BE2C (cell line): ENCODE measurements around the gene OLFML1.

Experiments used
- DNase-seq: peaks from one replicate; pipeline ENCODE4 v3.0.0-alpha.2; 2020
- H3K27me3 ChIP-seq: fragments of 250-450 bp; sonication (Bioruptor Pico); 2 replicates; pipeline ENCODE4 v1.5.1; 2020; ENCODE audit warnings: mild to moderate bottlenecking
- H3K36me3 ChIP-seq: fragments of 250-450 bp; sonication (Bioruptor Pico); 2 replicates; pipeline ENCODE4 v1.5.1; 2020; ENCODE audit warnings: mild to moderate bottlenecking
- H3K4me1 ChIP-seq: fragments of 250-450 bp; sonication (Bioruptor Pico); 2 replicates; pipeline ENCODE4 v1.5.1; 2020
- H3K4me3 ChIP-seq: 2 replicates; pipeline ENCODE4 v1.5.1; 2011; ENCODE audit warnings: low read depth, low read length
- H3K9me3 ChIP-seq: fragments of 250-450 bp; sonication (Bioruptor Pico); 2 replicates; pipeline ENCODE4 v1.5.1; 2020
- TF ChIP-seq, protein P1 (sequence below): IDR thresholded peaks from 2 replicates; pipeline ENCODE4 v1.5.1; 2012; ENCODE audit warnings: mild to moderate bottlenecking, low read depth, low read length

OLFML1 gene

DNA sequence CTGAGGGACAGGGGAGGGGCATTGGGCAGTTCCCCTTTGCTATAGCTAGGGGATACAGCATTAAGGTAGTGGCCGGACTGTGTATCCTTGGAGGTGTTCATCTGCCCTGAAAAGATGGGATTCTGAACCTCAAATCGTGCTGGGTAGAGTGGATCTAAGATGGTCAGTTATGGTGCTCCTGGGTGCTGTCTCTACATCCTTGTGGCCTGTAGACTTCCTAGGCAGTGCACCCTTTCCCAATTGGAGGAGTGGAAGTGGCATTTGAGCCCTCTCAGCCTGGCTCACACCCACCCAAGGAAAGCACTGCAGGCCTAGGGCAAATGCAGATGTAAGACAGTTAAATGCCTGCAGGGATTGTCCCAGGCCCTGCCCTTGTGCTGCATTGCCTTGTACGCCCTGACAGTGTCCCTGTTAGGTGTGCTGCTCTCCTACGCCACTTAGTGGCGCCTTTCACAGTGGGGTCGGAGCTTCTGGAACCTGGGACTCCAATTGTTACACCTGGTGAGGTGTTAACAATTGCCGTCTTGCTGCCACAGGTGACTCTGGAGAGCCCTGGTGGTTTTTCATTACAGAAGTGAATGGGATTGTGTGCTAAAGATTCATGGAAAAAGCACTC is 63.5 kb downstream of the OLFML1 start:
- Histone ChIP-seq H3K9me3 (no peaks in the 10 kb centered on the region), H3K36me3 (no peaks in the 10 kb centered on the region), H3K4me1 (no peaks in the 10 kb centered on the region), H3K27me3 (no peaks in the 10 kb centered on the region), H3K4me3 (no peak overlapping the region)
- TF ChIP-seq, protein P1, sequence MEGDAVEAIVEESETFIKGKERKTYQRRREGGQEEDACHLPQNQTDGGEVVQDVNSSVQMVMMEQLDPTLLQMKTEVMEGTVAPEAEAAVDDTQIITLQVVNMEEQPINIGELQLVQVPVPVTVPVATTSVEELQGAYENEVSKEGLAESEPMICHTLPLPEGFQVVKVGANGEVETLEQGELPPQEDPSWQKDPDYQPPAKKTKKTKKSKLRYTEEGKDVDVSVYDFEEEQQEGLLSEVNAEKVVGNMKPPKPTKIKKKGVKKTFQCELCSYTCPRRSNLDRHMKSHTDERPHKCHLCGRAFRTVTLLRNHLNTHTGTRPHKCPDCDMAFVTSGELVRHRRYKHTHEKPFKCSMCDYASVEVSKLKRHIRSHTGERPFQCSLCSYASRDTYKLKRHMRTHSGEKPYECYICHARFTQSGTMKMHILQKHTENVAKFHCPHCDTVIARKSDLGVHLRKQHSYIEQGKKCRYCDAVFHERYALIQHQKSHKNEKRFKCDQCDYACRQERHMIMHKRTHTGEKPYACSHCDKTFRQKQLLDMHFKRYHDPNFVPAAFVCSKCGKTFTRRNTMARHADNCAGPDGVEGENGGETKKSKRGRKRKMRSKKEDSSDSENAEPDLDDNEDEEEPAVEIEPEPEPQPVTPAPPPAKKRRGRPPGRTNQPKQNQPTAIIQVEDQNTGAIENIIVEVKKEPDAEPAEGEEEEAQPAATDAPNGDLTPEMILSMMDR = peak; percentile 50
- peak; percentile 22 for DNase-seq

DNA sequence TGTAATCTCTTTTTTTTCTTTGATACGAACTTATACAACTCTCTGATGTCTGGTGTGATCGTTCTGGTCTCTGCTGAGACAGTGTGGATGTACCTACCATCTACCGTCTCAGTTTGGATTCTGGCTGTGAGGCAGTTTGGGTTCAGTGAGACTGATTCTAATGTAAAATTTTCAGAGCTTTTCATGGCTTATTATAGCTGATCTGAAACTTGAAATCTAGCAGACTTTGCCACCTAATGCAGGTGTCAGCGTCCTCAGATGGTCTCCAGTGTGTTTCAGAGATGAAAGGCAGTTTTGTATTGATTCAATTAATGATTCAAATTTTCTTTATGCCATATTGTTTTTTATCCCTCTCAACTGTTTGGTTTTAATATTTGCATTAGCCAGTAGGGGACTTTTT is 64.4 kb downstream of the OLFML1 start:
- TF ChIP-seq, protein P1 = no peak
- H3K4me1 ChIP-seq = 0 out of 2 replicates have a peak, but pooled peaks cover 2% of the 10 kb centered on the region
- no peaks in the 10 kb centered on the region for H3K27me3 ChIP-seq
- no peak overlapping the region for H3K4me3 ChIP-seq
- DNase-seq = no peak
- H3K36me3 ChIP-seq = no peaks in the 10 kb centered on the region
- H3K9me3 ChIP-seq = no peaks in the 10 kb centered on the region

DNA sequence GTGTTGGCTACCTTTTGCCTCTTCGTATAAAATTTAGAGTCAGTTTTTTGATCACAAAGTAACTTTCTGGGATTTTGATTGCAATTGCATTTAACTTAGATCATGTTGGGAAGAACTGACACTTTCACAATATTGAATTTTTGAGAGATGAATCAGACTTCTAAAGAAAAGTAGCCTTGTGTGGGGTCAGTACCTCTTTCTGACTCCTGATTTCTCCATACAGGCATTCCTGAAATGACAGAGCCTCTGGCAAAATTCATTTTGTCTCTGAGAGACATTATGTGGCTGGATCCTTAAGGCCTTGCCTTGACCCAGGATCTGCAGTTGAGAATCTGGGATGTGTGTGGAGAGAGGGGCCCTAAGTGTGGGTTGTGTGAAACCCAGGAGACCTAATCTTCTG is 66.3 kb downstream of the OLFML1 start:
- 0 out of 2 replicates have a peak, but pooled peaks cover 11% of the 10 kb centered on the region for H3K4me1 ChIP-seq
- H3K27me3 ChIP-seq = no peaks in the 10 kb centered on the region
- H3K9me3 ChIP-seq = no peaks in the 10 kb centered on the region
- DNase-seq = no peak
- TF ChIP-seq, protein P1 = no peak
- H3K36me3 ChIP-seq = no peaks in the 10 kb centered on the region
- no peak overlapping the region for H3K4me3 ChIP-seq

DNA sequence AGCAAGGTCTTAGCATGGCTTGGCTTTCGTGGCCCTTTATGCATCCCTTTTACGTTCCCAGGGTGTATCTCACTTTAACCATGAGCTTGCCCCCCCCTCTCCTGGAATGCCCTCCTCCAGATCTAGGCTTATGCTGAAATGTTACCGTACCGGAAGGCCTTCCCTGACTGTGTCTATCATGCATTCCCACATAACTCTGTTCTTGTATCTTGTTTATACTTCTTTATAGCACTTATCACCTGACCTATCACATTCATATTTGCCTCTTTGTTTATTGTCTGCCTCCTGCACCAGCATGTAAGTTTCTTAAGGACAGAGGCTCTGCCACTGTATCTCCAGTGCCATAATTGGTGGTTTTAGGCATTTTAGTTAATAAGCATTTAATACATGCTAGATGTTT is 67.4 kb downstream of the OLFML1 start:
- no peak for DNase-seq
- TF ChIP-seq, protein P1 = no peak
- H3K4me3 ChIP-seq = no peak overlapping the region
- H3K9me3 ChIP-seq = no peaks in the 10 kb centered on the region
- no peaks in the 10 kb centered on the region for H3K36me3 ChIP-seq
- H3K27me3 ChIP-seq = no peaks in the 10 kb centered on the region
- H3K4me1 ChIP-seq = 0 out of 2 replicates have a peak, but pooled peaks cover 11% of the 10 kb centered on the region

DNA sequence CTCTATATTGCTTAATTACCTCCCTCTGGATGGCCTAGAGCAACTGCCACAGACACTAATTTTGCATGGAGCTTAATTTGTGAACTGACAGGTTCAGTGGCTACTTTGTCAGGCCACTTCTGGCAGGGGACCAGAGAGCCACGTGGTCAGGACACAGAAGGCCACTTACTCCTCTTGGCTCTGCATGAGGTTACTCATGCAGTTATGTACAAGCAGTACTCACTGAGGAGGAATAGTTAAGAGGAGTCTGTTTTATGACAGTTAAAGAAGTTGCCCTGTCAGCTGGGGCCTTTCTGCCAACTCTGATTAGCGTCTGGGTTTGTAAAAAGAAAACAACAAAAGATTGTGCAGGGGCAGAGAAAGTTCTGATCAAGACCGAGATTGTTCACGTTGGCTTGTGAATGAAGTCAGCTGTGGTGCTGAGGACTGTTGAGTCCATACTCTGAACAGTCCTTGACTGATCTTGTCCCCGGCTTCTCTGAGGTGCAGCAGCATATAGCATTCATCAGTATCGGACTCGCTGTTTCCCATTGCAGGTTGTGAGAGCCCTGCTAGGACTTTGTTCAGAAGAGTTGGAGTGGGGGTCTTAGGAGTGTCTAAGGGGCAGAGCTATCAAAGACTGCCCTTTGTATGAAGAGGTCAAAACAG is 69.9 kb downstream of the OLFML1 start:
- DNase-seq = peak; percentile 27
- TF ChIP-seq, protein P1 = no peak

DNA sequence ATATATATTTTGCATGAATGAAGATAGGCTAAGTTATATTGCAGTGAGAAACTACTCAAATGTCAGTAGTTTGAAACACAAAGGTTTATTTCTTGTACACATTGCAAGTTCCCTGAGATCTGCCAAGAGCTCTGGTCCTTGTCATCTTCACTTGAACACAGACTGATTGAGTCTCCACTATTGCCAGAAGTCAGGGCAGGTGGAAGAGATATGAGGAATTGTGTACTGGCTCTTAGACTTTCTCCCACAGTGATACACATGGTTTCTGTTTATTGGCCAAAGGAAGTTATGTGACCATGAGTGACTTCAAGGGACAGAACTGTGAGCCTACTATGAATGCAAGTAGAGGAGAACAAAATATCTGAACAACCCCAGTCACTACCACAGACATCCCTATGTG is 72.7 kb downstream of the OLFML1 start:
- no peaks in the 10 kb centered on the region for H3K36me3 ChIP-seq
- no peaks in the 10 kb centered on the region for H3K9me3 ChIP-seq
- DNase-seq = no peak
- peaks cover 17% of the 10 kb centered on the region for H3K4me1 ChIP-seq
- no peak overlapping the region for H3K4me3 ChIP-seq
- H3K27me3 ChIP-seq = no peaks in the 10 kb centered on the region
- TF ChIP-seq, protein P1 = no peak

More for the DNA sequence above, 69.9 kb downstream of the OLFML1 start:
- Histone ChIP-seq H3K9me3 (no peaks in the 10 kb centered on the region), H3K4me1 (0 out of 2 replicates have a peak, but pooled peaks cover 11% of the 10 kb centered on the region), H3K36me3 (no peaks in the 10 kb centered on the region), H3K4me3 (no peak overlapping the region), H3K27me3 (no peaks in the 10 kb centered on the region)
